A673 (cell line): ENCODE measurements around the gene ZNF154.

Experiments
- EZH2 ChIP-seq: fragments of 200-600 bp; sonication (generic); IDR thresholded peaks from 2 replicates; pipeline ENCODE4 v1.6.1; 2017; ENCODE audit warnings: borderline replicate concordance, low read depth, mild to moderate bottlenecking, mixed read lengths, antibody characterized with exemption, low read length; ENCODE audit not compliant: poor library complexity, severe bottlenecking
- TF ChIP-seq, protein P1 (sequence below): fragments of 300-800, 200-600 bp; sonication (generic); conservative IDR thresholded peaks from 2 replicates; pipeline ENCODE4 v1.5.1; 2017; ENCODE audit warnings: low read depth, mild to moderate bottlenecking, antibody characterized with exemption, low read length, moderate library complexity, mixed read lengths

DNA sequence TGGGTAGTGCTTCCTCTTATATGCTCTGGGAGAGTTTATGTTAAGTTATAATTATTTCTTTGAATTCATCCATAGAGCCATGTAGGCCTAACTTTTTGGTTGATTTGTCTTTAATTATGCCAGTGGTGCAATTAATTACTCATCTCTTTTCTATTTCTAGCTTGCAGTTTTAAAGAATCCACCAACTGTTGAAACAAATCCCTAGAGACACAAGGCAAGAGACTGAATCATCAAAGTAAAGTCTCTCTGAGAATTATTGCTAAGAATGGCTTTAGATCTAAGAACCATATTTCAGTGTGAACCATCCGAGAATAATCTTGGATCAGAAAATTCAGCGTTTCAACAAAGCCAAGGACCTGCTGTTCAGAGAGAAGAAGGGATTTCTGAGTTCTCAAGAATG is 33.1 kb downstream of the ZNF154 start:
- TF ChIP-seq EZH2 = no peak
- TF ChIP-seq, protein P1, sequence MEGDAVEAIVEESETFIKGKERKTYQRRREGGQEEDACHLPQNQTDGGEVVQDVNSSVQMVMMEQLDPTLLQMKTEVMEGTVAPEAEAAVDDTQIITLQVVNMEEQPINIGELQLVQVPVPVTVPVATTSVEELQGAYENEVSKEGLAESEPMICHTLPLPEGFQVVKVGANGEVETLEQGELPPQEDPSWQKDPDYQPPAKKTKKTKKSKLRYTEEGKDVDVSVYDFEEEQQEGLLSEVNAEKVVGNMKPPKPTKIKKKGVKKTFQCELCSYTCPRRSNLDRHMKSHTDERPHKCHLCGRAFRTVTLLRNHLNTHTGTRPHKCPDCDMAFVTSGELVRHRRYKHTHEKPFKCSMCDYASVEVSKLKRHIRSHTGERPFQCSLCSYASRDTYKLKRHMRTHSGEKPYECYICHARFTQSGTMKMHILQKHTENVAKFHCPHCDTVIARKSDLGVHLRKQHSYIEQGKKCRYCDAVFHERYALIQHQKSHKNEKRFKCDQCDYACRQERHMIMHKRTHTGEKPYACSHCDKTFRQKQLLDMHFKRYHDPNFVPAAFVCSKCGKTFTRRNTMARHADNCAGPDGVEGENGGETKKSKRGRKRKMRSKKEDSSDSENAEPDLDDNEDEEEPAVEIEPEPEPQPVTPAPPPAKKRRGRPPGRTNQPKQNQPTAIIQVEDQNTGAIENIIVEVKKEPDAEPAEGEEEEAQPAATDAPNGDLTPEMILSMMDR = no peak
